SK-N-SH (cell line): Measurements from ENCODE around the gene SLC12A5. TPM values are rescaled to one million over a fixed set of nuclear protein-coding genes. Genes with fewer than 3 reads are reported as not detected.

Source experiments
- CTCF ChIA-PET: fragments of 300-600, 350-600 bp; formaldehyde crosslinking; extraction: SDS; loops from one replicate; lab custom pipeline; 2021; lab: Yijun Ruan, JAX
- POLR2A ChIA-PET: fragments of 350-600 bp; sonication (Branson Sonifier 250); formaldehyde crosslinking; extraction: SDS; loops from one replicate; lab custom pipeline; 2020; ENCODE audit warnings: antibody characterized with exemption, inconsistent platforms; lab: Yijun Ruan, JAX
- DNase-seq: peaks from one replicate; pipeline ENCODE4 v3.0.0; 2012
- H2AFZ ChIP-seq: fragments of 200-600 bp; sonication (generic); 2 replicates; pipeline ENCODE4 v1.8.1; 2016; ENCODE audit warnings: antibody characterized with exemption, mild to moderate bottlenecking, low read depth
- H3F3A ChIP-seq: fragments of 200-600 bp; sonication (generic); replicated peaks from 2 replicates; pipeline ENCODE3; 2016; ENCODE audit warnings: antibody characterized with exemption, mild to moderate bottlenecking; ENCODE audit not compliant: insufficient read depth
- H3K27ac ChIP-seq, 2 experiments: fragments of 200-500 bp in 1 of 2; fragments of 200-600 bp in 1 of 2; sonication (Bioruptor generic) in 1 of 2; sonication (generic), shearing (Covaris generic) in 1 of 2; 2 replicates each; pipeline versions ENCODE4 v1.5.1 to v1.6.1; 2014 to 2016; ENCODE audit warnings: low read depth in 2 of 2, inconsistent platforms in 1 of 2, low read length in 1 of 2, mild to moderate bottlenecking in 1 of 2, mixed read lengths in 1 of 2
- H3K27me3 ChIP-seq: fragments of 200-600 bp; sonication (generic), shearing (Covaris generic); 2 replicates; pipeline ENCODE4 v1.6.1; 2016; ENCODE audit warnings: mixed run types; ENCODE audit not compliant: insufficient read depth
- H3K36me3 ChIP-seq, 2 experiments: fragments of 200-500 bp in 1 of 2; fragments of 200-600 bp in 1 of 2; sonication (Bioruptor generic) in 1 of 2; sonication (generic) in 1 of 2; replicated peaks in 1 of 2; 2 replicates each; pipeline versions ENCODE3 to v1.5.1; 2014 to 2016; ENCODE audit warnings: low read length in 1 of 2, mild to moderate bottlenecking in 1 of 2; ENCODE audit not compliant: insufficient read depth in 2 of 2, control insufficient read depth in 1 of 2
- H3K4me1 ChIP-seq, 2 experiments: fragments of 200-500 bp in 1 of 2; fragments of 200-600 bp in 1 of 2; sonication (Bioruptor generic) in 1 of 2; sonication (generic), shearing (Covaris generic) in 1 of 2; 2 replicates each; pipeline versions ENCODE4 v1.5.1 to v1.6.1; 2014 to 2016; ENCODE audit warnings: low read depth in 1 of 2, low read length in 1 of 2, mixed run types in 1 of 2; ENCODE audit not compliant: insufficient read depth in 2 of 2, control insufficient read depth in 1 of 2
- H3K4me2 ChIP-seq: fragments of 200-600 bp; sonication (generic), shearing (Covaris generic); 2 replicates; pipeline ENCODE4 v1.6.1; 2017; ENCODE audit warnings: mixed run types
- H3K4me3 ChIP-seq, 2 experiments: fragments of 200-500 bp in 1 of 2; fragments of 200-600 bp in 1 of 2; sonication (Bioruptor generic) in 1 of 2; sonication (generic), shearing (Covaris generic) in 1 of 2; 2 replicates each; pipeline versions ENCODE4 v1.5.1 to v1.8.1; 2014 to 2016; ENCODE audit warnings: low read depth in 2 of 2, inconsistent platforms in 1 of 2, low read length in 1 of 2, mild to moderate bottlenecking in 1 of 2, mixed read lengths in 1 of 2, moderate library complexity in 1 of 2
- H3K79me2 ChIP-seq: fragments of 200-600 bp; sonication (generic); 2 replicates; pipeline ENCODE4 v1.8.1; 2017; ENCODE audit warnings: mild to moderate bottlenecking; ENCODE audit not compliant: insufficient read depth
- H3K9ac ChIP-seq: fragments of 200-600 bp; sonication (generic); 2 replicates; pipeline ENCODE4 v1.6.1; 2017; ENCODE audit warnings: mixed run types
- H3K9me2 ChIP-seq: fragments of 200-600 bp; sonication (generic); 2 replicates; pipeline ENCODE4 v1.6.1; 2017; ENCODE audit warnings: mixed run types
- H3K9me3 ChIP-seq: fragments of 200-600 bp; sonication (generic); 2 replicates; pipeline ENCODE4 v1.6.1; 2017; ENCODE audit warnings: mixed run types, mild to moderate bottlenecking, moderate library complexity
- H4K20me1 ChIP-seq: fragments of 200-600 bp; sonication (generic); 2 replicates; pipeline ENCODE4 v1.6.1; 2017; ENCODE audit warnings: mild to moderate bottlenecking, mixed run types; ENCODE audit not compliant: insufficient read depth
- CHD2 ChIP-seq: fragments of 150-350 bp; IDR thresholded peaks from 2 replicates; pipeline ENCODE4 v1.6.1; 2018; ENCODE audit warnings: low read length; ENCODE audit not compliant: partially characterized antibody
- ELF1 ChIP-seq: IDR thresholded peaks from 2 replicates; pipeline ENCODE4 v1.4.0; 2012
- EZH2phosphoT487 ChIP-seq: fragments of 200-600 bp; sonication (generic); IDR thresholded peaks from 2 replicates; pipeline ENCODE4 v1.6.1; 2017; ENCODE audit warnings: low read depth, mixed run types, mild to moderate bottlenecking, antibody characterized with exemption, moderate library complexity, borderline replicate concordance
- GABPA ChIP-seq: IDR thresholded peaks from 2 replicates; pipeline ENCODE4 v1.4.0; 2012; ENCODE audit warnings: low read depth, mild to moderate bottlenecking
- GATA2 ChIP-seq: sonication (generic); formaldehyde crosslinking; IDR thresholded peaks from 2 replicates; pipeline ENCODE4 v1.5.0; 2020; ENCODE audit warnings: mild to moderate bottlenecking, missing genetic modification reagents
- MEF2A ChIP-seq: IDR thresholded peaks from 2 replicates; pipeline ENCODE4 v1.4.0; 2012; ENCODE audit warnings: low read depth, borderline replicate concordance
- NFIC ChIP-seq: IDR thresholded peaks from 2 replicates; pipeline ENCODE4 v1.4.0; 2012; ENCODE audit warnings: borderline replicate concordance
- POLR2AphosphoS5 ChIP-seq: IDR thresholded peaks from 2 replicates; pipeline ENCODE4 v1.6.1; 2012; ENCODE audit warnings: low read depth, low read length
- RAD21 ChIP-seq: IDR thresholded peaks from 2 replicates; pipeline ENCODE4 v1.6.1; 2012; ENCODE audit warnings: mild to moderate bottlenecking, low read length
- RCOR1 ChIP-seq: fragments of 150-350 bp; IDR thresholded peaks from 2 replicates; pipeline ENCODE4 v1.6.1; 2017; ENCODE audit warnings: antibody characterized with exemption, low read length
- RFX5 ChIP-seq: IDR thresholded peaks from 2 replicates; pipeline ENCODE4 v1.6.1; 2012; ENCODE audit warnings: mild to moderate bottlenecking, improper control_type of control experiment, low read length
- RXRA ChIP-seq: IDR thresholded peaks from 2 replicates; pipeline ENCODE4 v1.4.0; 2012; ENCODE audit warnings: low read depth, mild to moderate bottlenecking, borderline replicate concordance
- SIN3A ChIP-seq: IDR thresholded peaks from 2 replicates; pipeline ENCODE4 v1.6.1; 2012; ENCODE audit warnings: low read depth, mild to moderate bottlenecking, low read length, moderate library complexity, borderline replicate concordance
- SMC3 ChIP-seq: IDR thresholded peaks from 2 replicates; pipeline ENCODE4 v1.6.1; 2012; ENCODE audit warnings: low read depth, low read length, improper control_type of control experiment
- TAF1 ChIP-seq: IDR thresholded peaks from 2 replicates; pipeline ENCODE4 v1.6.1; 2012; ENCODE audit warnings: low read depth, mild to moderate bottlenecking, low read length, moderate library complexity, borderline replicate concordance
- TCF12 ChIP-seq: IDR thresholded peaks from 2 replicates; pipeline ENCODE4 v1.4.0; 2012
- YY1 ChIP-seq: IDR thresholded peaks from 2 replicates; pipeline ENCODE4 v1.4.0; 2012; ENCODE audit warnings: low read depth, mild to moderate bottlenecking
- WGBS: methylation state at CpG from one replicate; pipeline ENCODE4 v1.1.6; 2017; ENCODE audit warnings: low lambda C conversion rate; 5-methylcytosine and 5-hydroxymethylcytosine counted together
- polyA plus RNA-seq, 3 experiments: library from polyadenylated mRNA; depleted of rRNA; stranded (reverse); fragments of >200 nt; gene quantifications; 2 replicates each; pipeline ENCODE4 v1.2.3, GENCODE V29; 2012
- TF ChIP-seq, protein P1 (sequence below): IDR thresholded peaks from 2 replicates; pipeline ENCODE4 v1.4.0; 2012; ENCODE audit warnings: low read depth
- TF ChIP-seq, protein P2 (sequence below): IDR thresholded peaks from 2 replicates; pipeline ENCODE4; 2012
- TF ChIP-seq, protein P3 (sequence below): IDR thresholded peaks from 2 replicates; pipeline ENCODE4 v1.4.0; 2012; ENCODE audit warnings: low read depth, borderline replicate concordance
- TF ChIP-seq, protein P4 (sequence below): fragments of 150-350 bp; IDR thresholded peaks from 2 replicates; pipeline ENCODE4 v1.6.1; 2016; ENCODE audit warnings: mild to moderate bottlenecking, low read depth, low read length

Gene SLC12A5
- polyA plus RNA-seq, 1 of the 3 experiments (the other 2 are of a cell fraction) = 19.9 TPM

DNA sequence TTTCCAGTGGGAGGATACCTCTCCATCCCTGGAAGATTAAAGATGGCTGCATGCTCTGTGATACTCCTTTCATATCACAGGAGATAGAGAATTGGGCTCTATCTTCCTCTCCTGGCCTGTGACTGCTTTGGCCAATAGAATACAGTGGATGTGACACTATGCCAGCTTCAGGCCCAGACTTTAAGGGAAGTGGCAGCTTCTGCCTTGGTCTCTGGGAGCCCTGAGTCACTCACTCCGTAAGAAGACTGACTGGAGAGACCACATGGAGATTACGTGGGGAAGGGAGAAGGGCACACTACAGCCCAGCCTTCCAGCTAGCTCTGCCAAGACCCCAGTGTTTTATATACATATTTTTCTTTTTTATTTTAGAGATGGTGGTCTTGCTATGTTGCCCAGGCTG, 30.7 kb upstream of the SLC12A5 start:
- Histone ChIP-seq H3K9me2 (no peaks in the 10 kb centered on the region), H2AFZ (no peak overlapping the region), H3K9ac (no peak overlapping the region), H3K4me1 (peaks cover 0 to 2% of the 10 kb centered on the region in 2 experiments; a peak in 2 of 4 replicates), H3K27ac (no peak overlapping the region), H3K4me2 (no peak overlapping the region), H3K9me3 (no peaks in the 10 kb centered on the region), H3K79me2 (no peaks in the 10 kb centered on the region), H3K36me3 (no peaks in the 10 kb centered on the region), H3K27me3 (no peaks in the 10 kb centered on the region), H3K4me3 (no peak overlapping the region), H3F3A (no peaks in the 10 kb centered on the region), H4K20me1 (no peaks in the 10 kb centered on the region)
- no peak for DNase-seq
- TF ChIP-seq, protein P1, sequence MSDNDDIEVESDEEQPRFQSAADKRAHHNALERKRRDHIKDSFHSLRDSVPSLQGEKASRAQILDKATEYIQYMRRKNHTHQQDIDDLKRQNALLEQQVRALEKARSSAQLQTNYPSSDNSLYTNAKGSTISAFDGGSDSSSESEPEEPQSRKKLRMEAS = no peak
- TF ChIP-seq GABPA (no peak), GATA2 (CRISPR knock-in tag) (no peak), RFX5 (no peak)
- 39% methylated on average over 2 of the region's 2 CpGs for WGBS
- ChIA-PET POLR2A (no interaction called here), CTCF (interaction anchor here (1.1 to 10.1 kb wide), 2 partner anchors 12 to 15 kb away, joined by 3 to 61 read pairs; no protein-coding TSS in a partner anchor)

DNA sequence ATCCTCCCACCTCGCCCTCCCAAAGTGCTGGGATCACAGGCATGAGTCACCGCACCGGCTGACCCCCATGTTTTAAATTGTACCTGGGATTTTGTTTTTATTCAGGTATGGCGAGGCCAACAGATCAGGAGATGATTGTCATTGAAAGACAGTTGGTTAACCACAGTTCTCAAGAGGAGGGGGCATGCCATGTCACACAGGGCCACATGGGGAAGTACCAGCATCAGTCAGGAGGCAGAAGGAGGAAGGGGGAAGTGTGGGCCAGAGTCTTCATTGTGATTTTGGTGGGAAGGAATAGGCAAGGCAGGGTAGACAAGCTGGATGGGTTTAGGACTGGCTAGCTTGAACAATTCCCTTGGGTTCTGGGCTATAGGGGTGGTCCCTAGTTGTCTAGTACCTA, 30.3 kb upstream of the SLC12A5 start:
- TF ChIP-seq MEF2A = no peak
- TF ChIP-seq SIN3A = no peak
- TF ChIP-seq EZH2phosphoT487 = no peak
- TF ChIP-seq NFIC = no peak
- TF ChIP-seq RAD21 = no peak
- no peak for TF ChIP-seq RXRA
- TF ChIP-seq, protein P2, sequence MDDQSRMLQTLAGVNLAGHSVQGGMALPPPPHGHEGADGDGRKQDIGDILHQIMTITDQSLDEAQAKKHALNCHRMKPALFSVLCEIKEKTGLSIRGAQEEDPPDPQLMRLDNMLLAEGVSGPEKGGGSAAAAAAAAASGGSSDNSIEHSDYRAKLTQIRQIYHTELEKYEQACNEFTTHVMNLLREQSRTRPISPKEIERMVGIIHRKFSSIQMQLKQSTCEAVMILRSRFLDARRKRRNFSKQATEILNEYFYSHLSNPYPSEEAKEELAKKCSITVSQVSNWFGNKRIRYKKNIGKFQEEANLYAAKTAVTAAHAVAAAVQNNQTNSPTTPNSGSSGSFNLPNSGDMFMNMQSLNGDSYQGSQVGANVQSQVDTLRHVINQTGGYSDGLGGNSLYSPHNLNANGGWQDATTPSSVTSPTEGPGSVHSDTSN = no peak
- no peak for TF ChIP-seq POLR2AphosphoS5
- TF ChIP-seq, protein P3, sequence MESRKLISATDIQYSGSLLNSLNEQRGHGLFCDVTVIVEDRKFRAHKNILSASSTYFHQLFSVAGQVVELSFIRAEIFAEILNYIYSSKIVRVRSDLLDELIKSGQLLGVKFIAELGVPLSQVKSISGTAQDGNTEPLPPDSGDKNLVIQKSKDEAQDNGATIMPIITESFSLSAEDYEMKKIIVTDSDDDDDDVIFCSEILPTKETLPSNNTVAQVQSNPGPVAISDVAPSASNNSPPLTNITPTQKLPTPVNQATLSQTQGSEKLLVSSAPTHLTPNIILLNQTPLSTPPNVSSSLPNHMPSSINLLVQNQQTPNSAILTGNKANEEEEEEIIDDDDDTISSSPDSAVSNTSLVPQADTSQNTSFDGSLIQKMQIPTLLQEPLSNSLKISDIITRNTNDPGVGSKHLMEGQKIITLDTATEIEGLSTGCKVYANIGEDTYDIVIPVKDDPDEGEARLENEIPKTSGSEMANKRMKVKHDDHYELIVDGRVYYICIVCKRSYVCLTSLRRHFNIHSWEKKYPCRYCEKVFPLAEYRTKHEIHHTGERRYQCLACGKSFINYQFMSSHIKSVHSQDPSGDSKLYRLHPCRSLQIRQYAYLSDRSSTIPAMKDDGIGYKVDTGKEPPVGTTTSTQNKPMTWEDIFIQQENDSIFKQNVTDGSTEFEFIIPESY = no peak
- no peak for TF ChIP-seq CHD2
- TF ChIP-seq, protein P1 = no peak
- no peak for TF ChIP-seq TAF1
- TF ChIP-seq, protein P4, sequence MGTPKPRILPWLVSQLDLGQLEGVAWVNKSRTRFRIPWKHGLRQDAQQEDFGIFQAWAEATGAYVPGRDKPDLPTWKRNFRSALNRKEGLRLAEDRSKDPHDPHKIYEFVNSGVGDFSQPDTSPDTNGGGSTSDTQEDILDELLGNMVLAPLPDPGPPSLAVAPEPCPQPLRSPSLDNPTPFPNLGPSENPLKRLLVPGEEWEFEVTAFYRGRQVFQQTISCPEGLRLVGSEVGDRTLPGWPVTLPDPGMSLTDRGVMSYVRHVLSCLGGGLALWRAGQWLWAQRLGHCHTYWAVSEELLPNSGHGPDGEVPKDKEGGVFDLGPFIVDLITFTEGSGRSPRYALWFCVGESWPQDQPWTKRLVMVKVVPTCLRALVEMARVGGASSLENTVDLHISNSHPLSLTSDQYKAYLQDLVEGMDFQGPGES = no peak
- TF ChIP-seq GATA2 (CRISPR knock-in tag) = no peak
- no peak for TF ChIP-seq YY1
- no peak for TF ChIP-seq RFX5
- no peak for TF ChIP-seq SMC3
- no peak for TF ChIP-seq TCF12
- no peak for TF ChIP-seq RCOR1
- no peak for TF ChIP-seq ELF1
- H3K79me2 ChIP-seq = no peaks in the 10 kb centered on the region
- H2AFZ ChIP-seq = no peak overlapping the region
- no peaks in the 10 kb centered on the region for H4K20me1 ChIP-seq
- H3F3A ChIP-seq = no peaks in the 10 kb centered on the region
- H3K27me3 ChIP-seq = no peaks in the 10 kb centered on the region
- no peak overlapping the region for H3K4me3 ChIP-seq
- H3K36me3 ChIP-seq = no peaks in the 10 kb centered on the region
- no peaks in the 10 kb centered on the region for H3K9me3 ChIP-seq
- H3K4me1 ChIP-seq = no peaks in the 10 kb centered on the region; a peak in 1 of 4 replicates
- no peak overlapping the region for H3K9ac ChIP-seq
- ChIA-PET CTCF (interaction anchor here (1.1 to 10.1 kb wide), 2 partner anchors 12 to 14 kb away, joined by 3 to 61 read pairs; no protein-coding TSS in a partner anchor), POLR2A (interaction anchor here (0.6 kb wide), 1 partner anchor 8 kb away, joined by 3 read pairs; no protein-coding TSS in a partner anchor)
- no peak overlapping the region for H3K27ac ChIP-seq
- 65% methylated on average over 4 of the region's 4 CpGs for WGBS
- no peak for DNase-seq
- H3K4me2 ChIP-seq = no peak overlapping the region
- H3K9me2 ChIP-seq = no peaks in the 10 kb centered on the region
